GM12878 (cell line): ENCODE data around the gene CCDC178.

Experiments
- EZH2 ChIP-seq: IDR thresholded peaks from 2 replicates; pipeline ENCODE4 v1.6.1; 2012; ENCODE audit warnings: low read depth, mild to moderate bottlenecking, control low read depth, inconsistent platforms, low read length, borderline replicate concordance; ENCODE audit not compliant: control insufficient read depth
- GABPA ChIP-seq: IDR thresholded peaks from 2 replicates; pipeline ENCODE4 v1.6.1; 2014; ENCODE audit warnings: antibody characterized with exemption, low read depth, mild to moderate bottlenecking, inconsistent platforms
- JUNB ChIP-seq: IDR thresholded peaks from 2 replicates; pipeline ENCODE4 v1.6.1; 2016; ENCODE audit warnings: antibody characterized with exemption, mild to moderate bottlenecking
- NRF1 ChIP-seq: conservative IDR thresholded peaks from 2 replicates; pipeline ENCODE4 v1.6.1; 2011; ENCODE audit warnings: mild to moderate bottlenecking, low read depth, low read length, improper control_type of control experiment
- POLR2A ChIP-seq: IDR thresholded peaks from 2 replicates; pipeline ENCODE4 v1.6.1; 2011; ENCODE audit warnings: low read depth, mild to moderate bottlenecking, low read length
- RCOR1 ChIP-seq: conservative IDR thresholded peaks from 2 replicates; pipeline ENCODE4 v1.6.1; 2012; ENCODE audit warnings: low read depth, low read length, improper control_type of control experiment
- TBL1XR1 ChIP-seq: IDR thresholded peaks from 2 replicates; pipeline ENCODE4 v1.6.1; 2012; ENCODE audit warnings: low read depth, low read length, improper control_type of control experiment
- TCF7 ChIP-seq: IDR thresholded peaks from 2 replicates; pipeline ENCODE4 v1.6.1; 2014; ENCODE audit warnings: antibody characterized with exemption, borderline replicate concordance
- ZNF274 ChIP-seq: IDR thresholded peaks from one replicate; pipeline ENCODE4 v1.8.0; 2011; ENCODE audit not compliant: insufficient read length, insufficient read depth
- TF ChIP-seq, protein P1 (sequence below): fragments of 450-650 bp; IDR thresholded peaks from 2 replicates; pipeline ENCODE4 v1.6.1; 2017; ENCODE audit warnings: mild to moderate bottlenecking, moderate library complexity
- TF ChIP-seq, protein P2 (sequence below), 3 experiments: IDR thresholded peaks in 2 of 3; conservative IDR thresholded peaks in 1 of 3; 2 replicates each; pipeline ENCODE4 v1.5.1; 2011; ENCODE audit warnings: low read depth in 3 of 3, low read length in 3 of 3, mild to moderate bottlenecking in 3 of 3, control low read depth in 2 of 3, moderate library complexity in 2 of 3, inconsistent platforms in 1 of 3, mixed read lengths in 1 of 3; ENCODE audit not compliant: control insufficient read depth in 2 of 3, insufficient read depth in 1 of 3; ENCODE audit errors: extremely low read depth in 1 of 3
- TF ChIP-seq, protein P3 (sequence below): IDR thresholded peaks from 2 replicates; pipeline ENCODE4 v1.6.1; 2012; ENCODE audit warnings: low read depth, low read length, improper control_type of control experiment

DNA sequence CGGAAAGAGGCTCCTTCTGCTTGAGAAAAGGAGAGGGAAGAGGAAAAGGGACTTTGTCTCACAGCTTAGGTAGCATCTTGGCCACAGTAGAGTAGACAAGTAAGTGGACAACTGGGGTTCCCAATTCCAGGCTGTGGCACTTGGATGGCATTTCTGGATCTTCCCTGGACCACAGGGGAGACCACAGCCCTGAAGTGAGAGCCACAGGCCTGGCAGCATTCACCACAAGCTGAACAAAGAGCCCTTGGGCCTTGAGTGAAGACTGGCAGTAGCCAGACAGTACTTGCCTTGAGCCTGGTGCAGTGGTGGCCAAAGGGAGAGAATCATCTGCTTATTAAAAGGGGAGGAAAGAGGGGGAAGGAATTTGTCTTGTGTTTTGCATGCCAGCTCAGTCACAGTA is 441.6 kb downstream of the CCDC178 start:
- no peak for TF ChIP-seq POLR2A
- TF ChIP-seq TCF7: no peak
- TF ChIP-seq, protein P1, sequence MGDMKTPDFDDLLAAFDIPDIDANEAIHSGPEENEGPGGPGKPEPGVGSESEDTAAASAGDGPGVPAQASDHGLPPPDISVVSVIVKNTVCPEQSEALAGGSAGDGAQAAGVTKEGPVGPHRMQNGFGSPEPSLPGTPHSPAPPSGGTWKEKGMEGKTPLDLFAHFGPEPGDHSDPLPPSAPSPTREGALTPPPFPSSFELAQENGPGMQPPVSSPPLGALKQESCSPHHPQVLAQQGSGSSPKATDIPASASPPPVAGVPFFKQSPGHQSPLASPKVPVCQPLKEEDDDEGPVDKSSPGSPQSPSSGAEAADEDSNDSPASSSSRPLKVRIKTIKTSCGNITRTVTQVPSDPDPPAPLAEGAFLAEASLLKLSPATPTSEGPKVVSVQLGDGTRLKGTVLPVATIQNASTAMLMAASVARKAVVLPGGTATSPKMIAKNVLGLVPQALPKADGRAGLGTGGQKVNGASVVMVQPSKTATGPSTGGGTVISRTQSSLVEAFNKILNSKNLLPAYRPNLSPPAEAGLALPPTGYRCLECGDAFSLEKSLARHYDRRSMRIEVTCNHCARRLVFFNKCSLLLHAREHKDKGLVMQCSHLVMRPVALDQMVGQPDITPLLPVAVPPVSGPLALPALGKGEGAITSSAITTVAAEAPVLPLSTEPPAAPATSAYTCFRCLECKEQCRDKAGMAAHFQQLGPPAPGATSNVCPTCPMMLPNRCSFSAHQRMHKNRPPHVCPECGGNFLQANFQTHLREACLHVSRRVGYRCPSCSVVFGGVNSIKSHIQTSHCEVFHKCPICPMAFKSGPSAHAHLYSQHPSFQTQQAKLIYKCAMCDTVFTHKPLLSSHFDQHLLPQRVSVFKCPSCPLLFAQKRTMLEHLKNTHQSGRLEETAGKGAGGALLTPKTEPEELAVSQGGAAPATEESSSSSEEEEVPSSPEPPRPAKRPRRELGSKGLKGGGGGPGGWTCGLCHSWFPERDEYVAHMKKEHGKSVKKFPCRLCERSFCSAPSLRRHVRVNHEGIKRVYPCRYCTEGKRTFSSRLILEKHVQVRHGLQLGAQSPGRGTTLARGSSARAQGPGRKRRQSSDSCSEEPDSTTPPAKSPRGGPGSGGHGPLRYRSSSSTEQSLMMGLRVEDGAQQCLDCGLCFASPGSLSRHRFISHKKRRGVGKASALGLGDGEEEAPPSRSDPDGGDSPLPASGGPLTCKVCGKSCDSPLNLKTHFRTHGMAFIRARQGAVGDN: no peak
- no peak for TF ChIP-seq JUNB
- TF ChIP-seq, protein P2, sequence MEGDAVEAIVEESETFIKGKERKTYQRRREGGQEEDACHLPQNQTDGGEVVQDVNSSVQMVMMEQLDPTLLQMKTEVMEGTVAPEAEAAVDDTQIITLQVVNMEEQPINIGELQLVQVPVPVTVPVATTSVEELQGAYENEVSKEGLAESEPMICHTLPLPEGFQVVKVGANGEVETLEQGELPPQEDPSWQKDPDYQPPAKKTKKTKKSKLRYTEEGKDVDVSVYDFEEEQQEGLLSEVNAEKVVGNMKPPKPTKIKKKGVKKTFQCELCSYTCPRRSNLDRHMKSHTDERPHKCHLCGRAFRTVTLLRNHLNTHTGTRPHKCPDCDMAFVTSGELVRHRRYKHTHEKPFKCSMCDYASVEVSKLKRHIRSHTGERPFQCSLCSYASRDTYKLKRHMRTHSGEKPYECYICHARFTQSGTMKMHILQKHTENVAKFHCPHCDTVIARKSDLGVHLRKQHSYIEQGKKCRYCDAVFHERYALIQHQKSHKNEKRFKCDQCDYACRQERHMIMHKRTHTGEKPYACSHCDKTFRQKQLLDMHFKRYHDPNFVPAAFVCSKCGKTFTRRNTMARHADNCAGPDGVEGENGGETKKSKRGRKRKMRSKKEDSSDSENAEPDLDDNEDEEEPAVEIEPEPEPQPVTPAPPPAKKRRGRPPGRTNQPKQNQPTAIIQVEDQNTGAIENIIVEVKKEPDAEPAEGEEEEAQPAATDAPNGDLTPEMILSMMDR (IDR thresholded peaks at IDR 0.05 in 2 of 3, conservative IDR thresholded peaks at IDR 0.05 in 1 of 3; ENCODE audit: control insufficient read depth in 2 of 3, extremely low read depth in 1 of 3, insufficient read depth in 1 of 3, low read depth in 3 of 3, low read length in 3 of 3): no peak
- TF ChIP-seq GABPA: no peak
- no peak for TF ChIP-seq TBL1XR1
- TF ChIP-seq NRF1: no peak
- TF ChIP-seq, protein P3, sequence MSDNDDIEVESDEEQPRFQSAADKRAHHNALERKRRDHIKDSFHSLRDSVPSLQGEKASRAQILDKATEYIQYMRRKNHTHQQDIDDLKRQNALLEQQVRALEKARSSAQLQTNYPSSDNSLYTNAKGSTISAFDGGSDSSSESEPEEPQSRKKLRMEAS: no peak
- no peak for TF ChIP-seq EZH2
- no peak for TF ChIP-seq ZNF274
- TF ChIP-seq RCOR1: no peak
